ENCODE data around the gene CD163.

DNA sequence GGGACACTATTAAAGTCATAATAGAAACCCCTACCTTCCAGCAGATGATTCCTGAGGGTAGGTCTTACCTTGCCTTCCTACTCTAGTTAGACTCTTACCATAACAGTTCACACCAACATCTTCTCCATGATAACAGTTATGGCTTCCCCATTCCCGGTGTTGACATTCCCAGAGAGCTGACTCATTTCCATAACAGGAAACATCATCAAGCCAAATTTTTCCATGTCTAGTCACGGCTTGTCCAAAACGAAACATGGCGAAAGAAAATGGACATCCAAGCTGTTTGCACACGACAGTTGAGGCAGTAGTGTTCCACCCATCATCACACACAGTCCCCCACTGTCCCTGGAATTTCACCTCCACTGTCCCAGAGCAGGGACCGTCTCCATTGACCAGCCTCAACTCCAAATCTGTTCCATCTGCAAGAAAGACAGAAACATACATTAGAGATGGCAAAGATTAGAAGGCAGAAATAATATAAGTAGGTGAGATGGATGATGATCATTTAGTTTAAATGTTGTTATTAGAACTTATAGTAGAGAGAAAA lies 70.2 kb downstream of the CD163 start:
- TF ChIP-seq, protein P1, sequence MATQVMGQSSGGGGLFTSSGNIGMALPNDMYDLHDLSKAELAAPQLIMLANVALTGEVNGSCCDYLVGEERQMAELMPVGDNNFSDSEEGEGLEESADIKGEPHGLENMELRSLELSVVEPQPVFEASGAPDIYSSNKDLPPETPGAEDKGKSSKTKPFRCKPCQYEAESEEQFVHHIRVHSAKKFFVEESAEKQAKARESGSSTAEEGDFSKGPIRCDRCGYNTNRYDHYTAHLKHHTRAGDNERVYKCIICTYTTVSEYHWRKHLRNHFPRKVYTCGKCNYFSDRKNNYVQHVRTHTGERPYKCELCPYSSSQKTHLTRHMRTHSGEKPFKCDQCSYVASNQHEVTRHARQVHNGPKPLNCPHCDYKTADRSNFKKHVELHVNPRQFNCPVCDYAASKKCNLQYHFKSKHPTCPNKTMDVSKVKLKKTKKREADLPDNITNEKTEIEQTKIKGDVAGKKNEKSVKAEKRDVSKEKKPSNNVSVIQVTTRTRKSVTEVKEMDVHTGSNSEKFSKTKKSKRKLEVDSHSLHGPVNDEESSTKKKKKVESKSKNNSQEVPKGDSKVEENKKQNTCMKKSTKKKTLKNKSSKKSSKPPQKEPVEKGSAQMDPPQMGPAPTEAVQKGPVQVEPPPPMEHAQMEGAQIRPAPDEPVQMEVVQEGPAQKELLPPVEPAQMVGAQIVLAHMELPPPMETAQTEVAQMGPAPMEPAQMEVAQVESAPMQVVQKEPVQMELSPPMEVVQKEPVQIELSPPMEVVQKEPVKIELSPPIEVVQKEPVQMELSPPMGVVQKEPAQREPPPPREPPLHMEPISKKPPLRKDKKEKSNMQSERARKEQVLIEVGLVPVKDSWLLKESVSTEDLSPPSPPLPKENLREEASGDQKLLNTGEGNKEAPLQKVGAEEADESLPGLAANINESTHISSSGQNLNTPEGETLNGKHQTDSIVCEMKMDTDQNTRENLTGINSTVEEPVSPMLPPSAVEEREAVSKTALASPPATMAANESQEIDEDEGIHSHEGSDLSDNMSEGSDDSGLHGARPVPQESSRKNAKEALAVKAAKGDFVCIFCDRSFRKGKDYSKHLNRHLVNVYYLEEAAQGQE (tag by site-specific recombination; IDR thresholded peaks at IDR 0.05), result no peak
- TF ChIP-seq, protein P2, sequence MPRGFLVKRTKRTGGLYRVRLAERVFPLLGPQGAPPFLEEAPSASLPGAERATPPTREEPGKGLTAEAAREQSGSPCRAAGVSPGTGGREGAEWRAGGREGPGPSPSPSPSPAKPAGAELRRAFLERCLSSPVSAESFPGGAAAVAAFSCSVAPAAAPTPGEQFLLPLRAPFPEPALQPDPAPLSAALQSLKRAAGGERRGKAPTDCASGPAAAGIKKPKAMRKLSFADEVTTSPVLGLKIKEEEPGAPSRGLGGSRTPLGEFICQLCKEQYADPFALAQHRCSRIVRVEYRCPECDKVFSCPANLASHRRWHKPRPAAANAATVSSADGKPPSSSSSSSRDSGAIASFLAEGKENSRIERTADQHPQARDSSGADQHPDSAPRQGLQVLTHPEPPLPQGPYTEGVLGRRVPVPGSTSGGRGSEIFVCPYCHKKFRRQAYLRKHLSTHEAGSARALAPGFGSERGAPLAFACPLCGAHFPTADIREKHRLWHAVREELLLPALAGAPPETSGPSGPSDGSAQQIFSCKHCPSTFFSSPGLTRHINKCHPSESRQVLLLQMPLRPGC (tag by site-specific recombination; IDR thresholded peaks at IDR 0.05), result no peak
- TF ChIP-seq ZNF660 (tag by site-specific recombination; IDR thresholded peaks at IDR 0.05) (no peak), ZNF121 (tag by site-specific recombination; IDR thresholded peaks at IDR 0.05) (no peak), RBAK (tag by site-specific recombination; IDR thresholded peaks at IDR 0.05) (no peak)
- TF ChIP-seq, protein P3, sequence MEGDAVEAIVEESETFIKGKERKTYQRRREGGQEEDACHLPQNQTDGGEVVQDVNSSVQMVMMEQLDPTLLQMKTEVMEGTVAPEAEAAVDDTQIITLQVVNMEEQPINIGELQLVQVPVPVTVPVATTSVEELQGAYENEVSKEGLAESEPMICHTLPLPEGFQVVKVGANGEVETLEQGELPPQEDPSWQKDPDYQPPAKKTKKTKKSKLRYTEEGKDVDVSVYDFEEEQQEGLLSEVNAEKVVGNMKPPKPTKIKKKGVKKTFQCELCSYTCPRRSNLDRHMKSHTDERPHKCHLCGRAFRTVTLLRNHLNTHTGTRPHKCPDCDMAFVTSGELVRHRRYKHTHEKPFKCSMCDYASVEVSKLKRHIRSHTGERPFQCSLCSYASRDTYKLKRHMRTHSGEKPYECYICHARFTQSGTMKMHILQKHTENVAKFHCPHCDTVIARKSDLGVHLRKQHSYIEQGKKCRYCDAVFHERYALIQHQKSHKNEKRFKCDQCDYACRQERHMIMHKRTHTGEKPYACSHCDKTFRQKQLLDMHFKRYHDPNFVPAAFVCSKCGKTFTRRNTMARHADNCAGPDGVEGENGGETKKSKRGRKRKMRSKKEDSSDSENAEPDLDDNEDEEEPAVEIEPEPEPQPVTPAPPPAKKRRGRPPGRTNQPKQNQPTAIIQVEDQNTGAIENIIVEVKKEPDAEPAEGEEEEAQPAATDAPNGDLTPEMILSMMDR (tag by site-specific recombination; IDR thresholded peaks at IDR 0.05), result no peak
